HG03565 (cell line): ENCODE data around the gene HDAC9.

Experiments used
- ATAC-seq: cut with Tn5 transposase; IDR thresholded peaks from one replicate; pipeline ENCODE4 v1.9.1; 2021; ENCODE audit warnings: mild to moderate bottlenecking, moderate library complexity; ENCODE audit not compliant: unreplicated experiment

HDAC9 gene

GRCh38 chr7:18873734-18874336, 378.3 kb downstream of the HDAC9 start:
- no peak for ATAC-seq

GRCh38 chr7:18874880-18875279, 379.3 kb downstream of the HDAC9 start:
- no peak for ATAC-seq

GRCh38 chr7:18877874-18878273, 382.3 kb downstream of the HDAC9 start:
- no peak for ATAC-seq

- no peak for ATAC-seq
Measured at GRCh38 chr7:18886832-18887231, 391.3 kb downstream of the HDAC9 start.

GRCh38 chr7:18889436-18889835, 393.9 kb downstream of the HDAC9 start:
- ATAC-seq = no peak

- ATAC-seq = no peak
Measured at GRCh38 chr7:18890134-18890533, 394.6 kb downstream of the HDAC9 start.

- no peak for ATAC-seq
Measured at GRCh38 chr7:18890885-18891621, 395.5 kb downstream of the HDAC9 start.

- ATAC-seq = no peak
Measured at GRCh38 chr7:18893156-18893555, 397.6 kb downstream of the HDAC9 start.

GRCh38 chr7:18894155-18894554, 398.6 kb downstream of the HDAC9 start:
- ATAC-seq = no peak

GRCh38 chr7:18895456-18895855, 399.9 kb downstream of the HDAC9 start:
- no peak for ATAC-seq

GRCh38 chr7:18896343-18896975, 400.9 kb downstream of the HDAC9 start:
- no peak for ATAC-seq

- no peak for ATAC-seq
Measured at GRCh38 chr7:18900236-18900635, 404.7 kb downstream of the HDAC9 start.

- ATAC-seq = no peak
Measured at GRCh38 chr7:18900803-18901202, 405.3 kb downstream of the HDAC9 start.

GRCh38 chr7:18901351-18901750, 405.8 kb downstream of the HDAC9 start:
- no peak for ATAC-seq

GRCh38 chr7:18901982-18902421, 406.5 kb downstream of the HDAC9 start:
- no peak for ATAC-seq

- no peak for ATAC-seq
Measured at GRCh38 chr7:18902892-18903291, 407.3 kb downstream of the HDAC9 start.

GRCh38 chr7:18903695-18904094, 408.1 kb downstream of the HDAC9 start:
- ATAC-seq = no peak

- ATAC-seq = no peak
Measured at GRCh38 chr7:18905316-18905943, 409.9 kb downstream of the HDAC9 start.

GRCh38 chr7:18906901-18907300, 411.4 kb downstream of the HDAC9 start:
- no peak for ATAC-seq

GRCh38 chr7:18913106-18913505, 417.6 kb downstream of the HDAC9 start:
- ATAC-seq = no peak

GRCh38 chr7:18916826-18917225, 421.3 kb downstream of the HDAC9 start:
- ATAC-seq = no peak

GRCh38 chr7:18927134-18927533, 431.6 kb downstream of the HDAC9 start:
- ATAC-seq = no peak
